RWPE2 (cell line): ENCODE results near the gene CDC42BPA.
A peak's percentile ranks its signal among the peaks of the same experiment; 100 is the strongest.

Source experiments
- ATAC-seq: fragments of 200-7000 bp; cut with Tn5 transposase; 3 replicates; pipeline ENCODE4 v1.9.1; 2021; ENCODE audit warnings: low read depth
- DNase-seq: peaks from one replicate; pipeline ENCODE4 v3.0.0-alpha.2; 2020; ENCODE audit warnings: low spot score
- H3K27ac ChIP-seq: fragments of 450-650 bp; 2 replicates; pipeline ENCODE4 v1.5.1; 2017; ENCODE audit warnings: mild to moderate bottlenecking; ENCODE audit not compliant: poor library complexity, severe bottlenecking
- H3K27me3 ChIP-seq: fragments of 250-450 bp; sonication (Bioruptor Pico); 2 replicates; pipeline ENCODE4 v1.5.1; 2021; ENCODE audit warnings: mild to moderate bottlenecking, moderate library complexity; ENCODE audit not compliant: insufficient read depth, poor library complexity, severe bottlenecking
- H3K36me3 ChIP-seq: fragments of 250-450 bp; sonication (Bioruptor Pico); 2 replicates; pipeline ENCODE4 v1.5.1; 2020; ENCODE audit warnings: low read depth, mild to moderate bottlenecking, moderate library complexity
- H3K4me1 ChIP-seq: fragments of 250-450 bp; sonication (Bioruptor Pico); 2 replicates; pipeline ENCODE4 v1.5.1; 2021; ENCODE audit warnings: mild to moderate bottlenecking, moderate library complexity; ENCODE audit not compliant: insufficient read depth, poor library complexity, severe bottlenecking
- H3K4me3 ChIP-seq: fragments of 250-450 bp; sonication (Bioruptor Pico); 2 replicates; pipeline ENCODE4 v1.5.1; 2021; ENCODE audit warnings: mild to moderate bottlenecking, moderate library complexity; ENCODE audit not compliant: severe bottlenecking
- H3K9me3 ChIP-seq: fragments of 250-450 bp; sonication (Bioruptor Pico); 2 replicates; pipeline ENCODE4 v1.5.1; 2021; ENCODE audit warnings: mild to moderate bottlenecking, moderate library complexity; ENCODE audit not compliant: severe bottlenecking
- TF ChIP-seq, protein P1 (sequence below): fragments of 450-650 bp; IDR thresholded peaks from one replicate; pipeline ENCODE4 v1.5.1; 2017; ENCODE audit warnings: mild to moderate bottlenecking, moderate library complexity; ENCODE audit not compliant: poor library complexity, severe bottlenecking

The CDC42BPA gene

GRCh38 chr1:227315629-227316346, 2.5 kb downstream of the CDC42BPA start:
- DNase-seq (no peak), ATAC-seq (0 out of 3 replicates have a peak, but pooled peaks have one; percentile 37)
- Histone ChIP-seq H3K4me1 (peaks cover 13% of the 10 kb centered on the region), H3K4me3 (peak overlapping the region; percentile 80), H3K27ac (peak overlapping the region; percentile 7), H3K27me3 (no peaks in the 10 kb centered on the region), H3K9me3 (no peaks in the 10 kb centered on the region), H3K36me3 (no peaks in the 10 kb centered on the region)
- TF ChIP-seq, protein P1, sequence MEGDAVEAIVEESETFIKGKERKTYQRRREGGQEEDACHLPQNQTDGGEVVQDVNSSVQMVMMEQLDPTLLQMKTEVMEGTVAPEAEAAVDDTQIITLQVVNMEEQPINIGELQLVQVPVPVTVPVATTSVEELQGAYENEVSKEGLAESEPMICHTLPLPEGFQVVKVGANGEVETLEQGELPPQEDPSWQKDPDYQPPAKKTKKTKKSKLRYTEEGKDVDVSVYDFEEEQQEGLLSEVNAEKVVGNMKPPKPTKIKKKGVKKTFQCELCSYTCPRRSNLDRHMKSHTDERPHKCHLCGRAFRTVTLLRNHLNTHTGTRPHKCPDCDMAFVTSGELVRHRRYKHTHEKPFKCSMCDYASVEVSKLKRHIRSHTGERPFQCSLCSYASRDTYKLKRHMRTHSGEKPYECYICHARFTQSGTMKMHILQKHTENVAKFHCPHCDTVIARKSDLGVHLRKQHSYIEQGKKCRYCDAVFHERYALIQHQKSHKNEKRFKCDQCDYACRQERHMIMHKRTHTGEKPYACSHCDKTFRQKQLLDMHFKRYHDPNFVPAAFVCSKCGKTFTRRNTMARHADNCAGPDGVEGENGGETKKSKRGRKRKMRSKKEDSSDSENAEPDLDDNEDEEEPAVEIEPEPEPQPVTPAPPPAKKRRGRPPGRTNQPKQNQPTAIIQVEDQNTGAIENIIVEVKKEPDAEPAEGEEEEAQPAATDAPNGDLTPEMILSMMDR: no peak

DNA sequence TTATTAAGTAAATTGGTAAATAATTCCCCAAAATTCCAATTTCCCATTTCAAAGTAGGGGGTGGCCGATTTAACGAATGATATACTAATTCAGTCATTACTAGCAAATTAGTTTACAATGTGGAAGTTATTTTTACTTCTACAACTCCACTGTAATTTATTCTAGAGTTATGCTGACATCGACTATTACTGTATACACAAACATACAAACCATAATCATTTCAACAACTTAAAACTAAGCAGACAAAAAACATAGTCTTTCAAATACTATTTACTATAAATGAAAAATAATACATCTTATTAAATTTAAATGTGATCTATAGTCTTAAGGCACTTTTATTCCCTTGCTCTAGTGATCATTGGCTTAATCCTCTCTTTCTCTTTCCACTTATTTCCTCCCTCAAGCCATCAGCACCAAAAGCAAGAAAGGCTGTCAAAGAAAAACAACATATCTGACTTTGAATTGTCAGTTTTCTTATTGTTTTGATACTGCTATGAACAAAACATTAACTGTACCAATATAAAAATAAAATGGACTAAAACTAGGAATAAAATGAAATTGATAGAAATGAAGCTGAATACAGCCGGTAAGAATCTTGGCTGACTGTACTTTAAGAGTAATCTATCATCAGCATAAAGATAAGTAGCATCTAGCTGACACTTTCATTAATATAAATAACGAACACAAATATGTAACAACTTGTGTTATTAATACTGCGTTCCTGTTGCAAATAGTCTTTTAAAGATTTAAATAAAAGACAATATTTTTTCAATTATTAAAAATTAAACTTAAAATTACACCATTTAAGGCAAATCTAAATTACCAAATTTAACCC, 4.1 kb downstream of the CDC42BPA start:
- H3K36me3 ChIP-seq: no peaks in the 10 kb centered on the region
- H3K27ac ChIP-seq: no peak overlapping the region
- H3K4me1 ChIP-seq: peaks cover 13% of the 10 kb centered on the region
- ATAC-seq (no peak), DNase-seq (no peak)
- H3K4me3 ChIP-seq: peak overlapping the region; percentile 80
- no peaks in the 10 kb centered on the region for H3K9me3 ChIP-seq
- TF ChIP-seq, protein P1: no peak
- no peaks in the 10 kb centered on the region for H3K27me3 ChIP-seq

- ATAC-seq: peak; percentile 54
- H3K4me3 ChIP-seq: no peak overlapping the region
- no peaks in the 10 kb centered on the region for H3K9me3 ChIP-seq
- H3K4me1 ChIP-seq: peaks cover 13% of the 10 kb centered on the region
- H3K27me3 ChIP-seq: no peaks in the 10 kb centered on the region
- H3K27ac ChIP-seq: peak overlapping the region; percentile 8
- H3K36me3 ChIP-seq: no peaks in the 10 kb centered on the region
- DNase-seq: no peak
- TF ChIP-seq, protein P1: no peak
Observed at GRCh38 chr1:227312361-227313025, 5.8 kb downstream of the CDC42BPA start.

GRCh38 chr1:227311389-227312001, 6.8 kb downstream of the CDC42BPA start:
- ATAC-seq (no peak), DNase-seq (no peak)
- H3K9me3 ChIP-seq: no peaks in the 10 kb centered on the region
- no peak overlapping the region for H3K4me3 ChIP-seq
- H3K4me1 ChIP-seq: peaks cover 13% of the 10 kb centered on the region
- no peak overlapping the region for H3K27ac ChIP-seq
- TF ChIP-seq, protein P1: no peak
- H3K36me3 ChIP-seq: no peaks in the 10 kb centered on the region
- no peaks in the 10 kb centered on the region for H3K27me3 ChIP-seq
